GM12892 (cell line): ENCODE data around the gene TNRC6C.

Experiments
- POLR2AphosphoS5 ChIP-seq: IDR thresholded peaks from 2 replicates; pipeline ENCODE4 v1.6.1; 2011; ENCODE audit warnings: low read depth, low read length, control low read depth
- TAF1 ChIP-seq: IDR thresholded peaks from 2 replicates; pipeline ENCODE4 v1.6.1; 2011; ENCODE audit warnings: low read depth, mild to moderate bottlenecking, control low read depth, low read length, borderline replicate concordance

GRCh38 chr17:77936881-77937280 lies 21.6 kb upstream of the TNRC6C start:
- TF ChIP-seq TAF1 = no peak
- TF ChIP-seq POLR2AphosphoS5 = no peak
